Thoracic aorta (tissue), 2 donors: Measurements from ENCODE around the gene MAGOHB. TPM values are rescaled to one million over a fixed set of nuclear protein-coding genes. Genes with fewer than 3 reads are reported as not detected.

Experiments used
- ATAC-seq: fragments of 150-250 bp; one replicate; pipeline ENCODE4 v1.8.0; 2017; ENCODE audit warnings: low read depth; ENCODE audit not compliant: insufficient number of reproducible peaks, low FRiP score
- DNase-seq: peaks from one replicate; pipeline ENCODE4 v3.0.0-alpha.2; 2020; ENCODE audit warnings: low spot score
- H3K27ac ChIP-seq, 2 donors: fragments of 200-600 bp; sonication (generic); 1 replicate in 1 of 2; 2 replicates in 1 of 2; pipeline ENCODE4 v1.5.1; 2016; ENCODE audit warnings: mild to moderate bottlenecking in 2 of 2, moderate library complexity in 2 of 2
- H3K27me3 ChIP-seq: fragments of 200-600 bp; sonication (generic); replicated peaks from 2 replicates; pipeline ENCODE4 v1.6.0; 2016; ENCODE audit warnings: mild to moderate bottlenecking; ENCODE audit not compliant: insufficient read depth
- H3K36me3 ChIP-seq: fragments of 200-600 bp; sonication (generic); one replicate; pipeline ENCODE4 v1.5.1; 2016
- H3K4me1 ChIP-seq, 2 donors: fragments of 200-600 bp; sonication (generic); 1 replicate in 1 of 2; 2 replicates in 1 of 2; pipeline versions ENCODE4 v1.5.1 to v1.6.0; 2016; ENCODE audit warnings: low read depth in 2 of 2, mild to moderate bottlenecking in 1 of 2; ENCODE audit not compliant: control insufficient read depth in 1 of 2
- H3K4me3 ChIP-seq: fragments of 200-600 bp; sonication (generic); 2 replicates; pipeline ENCODE4 v1.5.1; 2016; ENCODE audit warnings: mild to moderate bottlenecking
- H3K9me3 ChIP-seq: fragments of 200-600 bp; sonication (generic); 2 replicates; pipeline ENCODE4 v1.5.1; 2016
- total RNA-seq, 2 donors: library from RNA; depleted of rRNA; stranded (reverse); fragments of >200 nt; gene quantifications; one replicate each; pipeline versions ENCODE4 v1.1.0 to v1.2.3, GENCODE V29; 2016
- TF ChIP-seq, protein P1 (sequence below): fragments of 200-600 bp; sonication (generic); IDR thresholded peaks from one replicate; pipeline ENCODE4 v1.5.1; 2019; ENCODE audit warnings: antibody characterized with exemption

The MAGOHB gene
- total RNA-seq, 2 donors from 2014 or later: 8.2 to 25.3 TPM

DNA sequence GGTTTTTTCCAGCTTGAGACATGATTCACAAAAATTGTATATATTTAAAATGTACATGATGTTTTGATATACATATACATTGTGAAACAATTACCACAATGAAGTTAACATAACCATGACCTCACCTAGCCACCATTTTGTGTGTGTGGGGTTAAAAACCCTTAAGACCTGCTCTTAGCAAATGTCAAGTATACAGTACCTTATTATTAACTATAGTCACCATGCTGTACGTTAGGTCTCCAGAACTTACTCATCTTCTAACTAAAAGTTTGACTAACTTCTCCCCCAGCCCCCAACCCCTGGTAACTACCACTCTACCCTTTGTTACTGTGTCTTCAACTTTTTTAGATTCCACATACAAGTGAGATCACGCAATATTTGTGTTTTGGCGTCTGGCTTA, 55.1 kb downstream of the MAGOHB start:
- H3K27me3 ChIP-seq: no peaks in the 10 kb centered on the region
- no peak overlapping the region for H3K27ac ChIP-seq
- no peak for ATAC-seq
- H3K9me3 ChIP-seq: no peaks in the 10 kb centered on the region
- TF ChIP-seq, protein P1, sequence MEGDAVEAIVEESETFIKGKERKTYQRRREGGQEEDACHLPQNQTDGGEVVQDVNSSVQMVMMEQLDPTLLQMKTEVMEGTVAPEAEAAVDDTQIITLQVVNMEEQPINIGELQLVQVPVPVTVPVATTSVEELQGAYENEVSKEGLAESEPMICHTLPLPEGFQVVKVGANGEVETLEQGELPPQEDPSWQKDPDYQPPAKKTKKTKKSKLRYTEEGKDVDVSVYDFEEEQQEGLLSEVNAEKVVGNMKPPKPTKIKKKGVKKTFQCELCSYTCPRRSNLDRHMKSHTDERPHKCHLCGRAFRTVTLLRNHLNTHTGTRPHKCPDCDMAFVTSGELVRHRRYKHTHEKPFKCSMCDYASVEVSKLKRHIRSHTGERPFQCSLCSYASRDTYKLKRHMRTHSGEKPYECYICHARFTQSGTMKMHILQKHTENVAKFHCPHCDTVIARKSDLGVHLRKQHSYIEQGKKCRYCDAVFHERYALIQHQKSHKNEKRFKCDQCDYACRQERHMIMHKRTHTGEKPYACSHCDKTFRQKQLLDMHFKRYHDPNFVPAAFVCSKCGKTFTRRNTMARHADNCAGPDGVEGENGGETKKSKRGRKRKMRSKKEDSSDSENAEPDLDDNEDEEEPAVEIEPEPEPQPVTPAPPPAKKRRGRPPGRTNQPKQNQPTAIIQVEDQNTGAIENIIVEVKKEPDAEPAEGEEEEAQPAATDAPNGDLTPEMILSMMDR: no peak
- H3K4me1 ChIP-seq: no peaks in the 10 kb centered on the region
- no peaks in the 10 kb centered on the region for H3K36me3 ChIP-seq
- no peak overlapping the region for H3K4me3 ChIP-seq
- no peak for DNase-seq

DNA sequence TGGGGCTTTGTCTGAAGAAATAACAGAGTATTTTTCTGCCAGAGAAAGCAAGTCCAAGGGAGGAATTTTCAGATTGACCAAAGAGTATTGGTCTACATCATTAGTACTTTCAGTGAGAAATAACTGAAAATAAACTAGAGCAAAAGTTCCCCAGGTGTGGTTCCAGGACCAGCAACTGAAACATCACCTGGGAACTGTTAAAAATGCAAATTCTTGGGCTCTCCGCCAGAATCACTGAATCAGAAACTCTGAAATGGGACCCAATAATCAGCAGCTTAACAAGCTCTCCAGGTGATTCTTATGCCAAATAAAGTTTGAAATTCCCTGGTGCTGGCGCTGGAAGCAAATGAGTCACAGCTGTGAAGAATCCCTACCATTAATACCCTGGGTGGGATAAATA, 55.6 kb downstream of the MAGOHB start:
- Histone ChIP-seq H3K36me3 (no peaks in the 10 kb centered on the region), H3K9me3 (no peaks in the 10 kb centered on the region), H3K4me3 (no peak overlapping the region), H3K27ac (no peak overlapping the region), H3K4me1 (no peaks in the 10 kb centered on the region), H3K27me3 (no peaks in the 10 kb centered on the region)
- no peak for ATAC-seq
- DNase-seq: no peak
- TF ChIP-seq, protein P1: no peak

DNA sequence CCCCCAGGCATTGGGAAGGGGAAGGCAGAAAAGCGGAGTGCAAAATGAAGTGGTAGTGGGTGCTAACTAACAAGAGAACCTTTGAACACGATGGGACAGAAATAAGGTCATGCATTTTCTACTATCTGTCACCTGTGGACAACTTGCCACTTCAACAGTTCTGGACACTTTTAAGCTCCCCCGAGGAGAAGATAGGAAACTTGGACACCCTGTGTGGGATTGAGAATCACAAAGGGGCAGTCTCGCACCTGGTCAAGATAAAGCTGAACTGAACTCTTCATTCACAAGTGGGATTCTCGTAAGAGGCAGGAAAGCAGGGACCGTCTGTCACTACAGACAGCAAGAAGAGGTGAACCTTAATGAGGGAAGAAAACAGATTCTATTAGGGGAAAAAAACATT, 56.1 kb downstream of the MAGOHB start:
- H3K4me3 ChIP-seq: no peak overlapping the region

DNA sequence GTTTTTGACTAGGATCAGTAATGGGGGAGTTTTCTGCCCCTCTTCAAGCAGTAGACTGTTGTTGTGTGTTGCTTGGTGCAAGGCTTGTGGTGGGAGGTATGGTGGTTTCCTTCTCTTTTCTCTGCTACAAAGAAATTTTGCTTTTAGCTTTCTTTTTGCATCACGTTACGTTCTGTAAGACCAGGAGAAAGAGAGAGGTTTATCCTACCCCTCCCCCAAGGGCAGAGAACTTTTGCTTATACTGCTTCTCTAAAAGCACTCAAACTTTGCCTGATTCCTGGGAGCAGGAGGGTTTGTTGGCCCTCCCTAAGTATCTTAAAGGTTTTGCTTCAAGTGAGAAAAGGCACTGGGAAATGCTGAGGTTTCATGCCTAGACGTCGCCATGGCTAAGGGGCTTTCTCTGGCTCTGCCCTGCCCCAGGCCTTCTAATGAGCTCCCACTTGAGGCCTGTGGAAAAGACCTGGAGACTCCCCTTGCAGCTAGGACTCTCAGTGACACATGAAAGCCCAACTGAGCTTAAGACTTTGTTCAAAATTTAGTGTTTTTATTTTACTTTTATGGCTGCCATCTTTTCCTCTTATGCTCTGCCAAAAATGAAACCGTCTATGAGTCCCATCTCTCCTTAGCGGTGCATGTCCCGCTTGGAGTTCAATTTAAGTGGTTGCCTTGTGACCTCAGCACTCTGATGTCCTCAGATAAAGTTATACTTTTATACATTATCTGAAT, 58.5 kb downstream of the MAGOHB start:
- TF ChIP-seq, protein P1: no peak
- no peaks in the 10 kb centered on the region for H3K36me3 ChIP-seq
- H3K4me1 ChIP-seq: no peaks in the 10 kb centered on the region
- H3K27ac ChIP-seq: no peak overlapping the region
- ATAC-seq: no peak
- DNase-seq: no peak
- H3K27me3 ChIP-seq: no peaks in the 10 kb centered on the region
- no peak overlapping the region for H3K4me3 ChIP-seq
- no peaks in the 10 kb centered on the region for H3K9me3 ChIP-seq

More for the DNA sequence above, 56.1 kb downstream of the MAGOHB start:
- no peak for DNase-seq
- no peak for ATAC-seq
- no peaks in the 10 kb centered on the region for H3K4me1 ChIP-seq
- no peaks in the 10 kb centered on the region for H3K36me3 ChIP-seq
- H3K27ac ChIP-seq: no peak overlapping the region
- no peaks in the 10 kb centered on the region for H3K9me3 ChIP-seq
- TF ChIP-seq, protein P1: no peak
- no peaks in the 10 kb centered on the region for H3K27me3 ChIP-seq

DNA sequence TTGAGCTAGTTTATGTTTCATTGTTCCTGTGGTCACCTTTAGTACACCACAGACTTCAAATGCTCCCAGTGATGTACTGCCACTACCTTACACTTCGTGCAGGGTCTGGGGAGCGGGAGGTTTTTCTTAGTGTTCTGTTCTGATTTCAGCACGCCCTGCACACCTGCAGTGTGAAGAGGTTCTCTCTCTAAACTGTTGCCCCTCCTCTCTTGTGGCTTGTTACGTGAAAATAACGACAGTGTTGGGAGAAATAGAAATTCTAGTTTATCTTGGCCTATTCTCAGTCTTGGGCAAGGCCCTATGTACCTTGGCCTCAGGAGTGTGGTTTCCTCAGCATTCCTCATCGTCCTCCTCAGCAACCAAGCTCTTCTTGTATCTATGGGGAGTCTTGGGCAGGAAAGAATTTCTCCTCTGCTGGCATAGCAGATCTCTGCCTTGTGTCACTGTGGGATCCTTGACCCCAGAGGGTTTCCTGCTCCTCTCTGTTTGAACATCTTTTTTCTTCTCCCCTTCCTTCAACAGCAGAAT, 59.1 kb downstream of the MAGOHB start:
- ATAC-seq: no peak
- Histone ChIP-seq H3K9me3 (no peaks in the 10 kb centered on the region), H3K36me3 (no peaks in the 10 kb centered on the region), H3K27ac (no peak overlapping the region), H3K4me1 (no peaks in the 10 kb centered on the region), H3K27me3 (no peaks in the 10 kb centered on the region), H3K4me3 (no peak overlapping the region)
- no peak for DNase-seq
- TF ChIP-seq, protein P1: no peak

Other genes starting within 250 kb of the MAGOHB start
- 1 to 10 TPM; 1.2 to 4.5 TPM for gene KLRK1, start 223.6 kb downstream of the MAGOHB start, total RNA-seq
- 1 to 10 TPM in 1 of 2 donors, under 1 TPM in 1; 0.54 to 4.2 TPM for gene KLRC4, start 203.9 kb downstream of the MAGOHB start, total RNA-seq
- gene KLRC3, start 193.0 kb downstream of the MAGOHB start, total RNA-seq: under 1 TPM in 1 of 2 donors, not detected in 1; 0.68 TPM
- not detected for gene KLRC2, start 177.6 kb downstream of the MAGOHB start, total RNA-seq
- gene KLRC1, start 160.2 kb downstream of the MAGOHB start, total RNA-seq: under 1 TPM in 1 of 2 donors, not detected in 1; 0.54 TPM
- under 1 TPM in 1 of 2 donors, not detected in 1; 0.56 TPM for gene EIF2S3B, start 107.7 kb downstream of the MAGOHB start, total RNA-seq
- gene STYK1, start 60.4 kb upstream of the MAGOHB start, total RNA-seq: not detected
- gene YBX3, start 109.7 kb upstream of the MAGOHB start, total RNA-seq: 100 to 1,000 TPM; 238 to 630 TPM
- not detected for gene TAS2R7, start 189.0 kb upstream of the MAGOHB start, total RNA-seq
- gene TAS2R8, start 193.7 kb upstream of the MAGOHB start, total RNA-seq: not detected
- not detected for gene TAS2R9, start 196.6 kb upstream of the MAGOHB start, total RNA-seq
- gene TAS2R10, start 212.7 kb upstream of the MAGOHB start, total RNA-seq: 1 to 10 TPM in 1 of 2 donors, not detected in 1; 4.6 TPM
- 10 to 100 TPM in 1 of 2 donors, 1 to 10 TPM in 1; 5.7 to 22.7 TPM for gene PRR4, start 235.9 kb upstream of the MAGOHB start, total RNA-seq